ENCODE measurements around the gene PDZK1. TPM values are rescaled to one million over a fixed set of nuclear protein-coding genes. Genes with fewer than 3 reads are reported as not detected.
"Not testable (repeated sequence)": the region's sequence is repeated elsewhere in the genome, so short reads cannot be mapped to it uniquely, and the experiment has no call there.

PDZK1 gene
- total RNA-seq, 4 donors from 2014 or later = 0.63 TPM; not detected in 3

DNA sequence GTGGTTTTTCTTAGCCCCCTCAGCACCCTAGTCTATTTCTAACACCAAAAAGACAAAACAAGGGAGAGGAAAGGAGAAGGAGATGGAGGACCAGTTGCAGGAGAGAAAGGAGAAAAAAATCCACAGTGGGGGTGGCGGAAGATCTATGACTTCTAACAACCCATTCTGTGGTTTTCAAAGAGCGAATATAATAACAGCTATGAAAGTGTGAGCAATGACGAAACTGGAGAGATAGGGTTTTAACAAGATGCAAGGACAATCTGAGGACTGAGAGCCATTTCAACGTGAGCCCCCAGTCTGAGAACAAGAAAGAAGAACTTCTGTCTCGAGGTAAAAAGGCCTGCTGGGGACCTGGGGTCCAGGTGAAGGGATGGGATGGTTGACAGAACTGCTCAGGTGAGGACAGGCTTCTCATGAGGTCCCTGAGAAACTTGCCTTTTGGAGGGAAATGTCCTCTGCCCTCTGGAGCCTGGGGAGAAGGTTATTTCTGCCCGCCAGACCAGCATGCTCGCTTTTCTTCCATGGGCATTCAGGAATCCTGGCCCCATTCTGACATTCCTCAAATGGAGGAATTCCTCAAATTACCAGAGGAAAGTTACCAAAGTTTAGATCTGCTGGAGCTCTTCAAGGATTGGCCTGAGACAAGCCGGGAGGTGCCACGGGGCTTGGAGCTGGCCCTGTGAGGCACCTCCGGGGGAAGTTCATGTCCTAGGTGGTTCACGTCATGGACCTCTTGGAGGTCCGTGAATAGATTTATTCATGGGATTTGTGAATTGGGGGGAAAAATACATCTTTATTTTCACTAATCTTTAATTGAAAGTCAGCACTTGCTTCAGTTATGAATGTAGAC is 12.3 kb upstream of the PDZK1 start, which contains the start of gene CD160:
Gene CD160, plus strand, starts transcription at position 270 of the 850 bp plus-strand sequence. CDS start 8,829 bp downstream, outside the sequence.
- ATAC-seq (ENCODE audit: low FRiP score) = no peak
- no peak for DNase-seq (ENCODE audit: low spot score)
- TF ChIP-seq, protein P1, sequence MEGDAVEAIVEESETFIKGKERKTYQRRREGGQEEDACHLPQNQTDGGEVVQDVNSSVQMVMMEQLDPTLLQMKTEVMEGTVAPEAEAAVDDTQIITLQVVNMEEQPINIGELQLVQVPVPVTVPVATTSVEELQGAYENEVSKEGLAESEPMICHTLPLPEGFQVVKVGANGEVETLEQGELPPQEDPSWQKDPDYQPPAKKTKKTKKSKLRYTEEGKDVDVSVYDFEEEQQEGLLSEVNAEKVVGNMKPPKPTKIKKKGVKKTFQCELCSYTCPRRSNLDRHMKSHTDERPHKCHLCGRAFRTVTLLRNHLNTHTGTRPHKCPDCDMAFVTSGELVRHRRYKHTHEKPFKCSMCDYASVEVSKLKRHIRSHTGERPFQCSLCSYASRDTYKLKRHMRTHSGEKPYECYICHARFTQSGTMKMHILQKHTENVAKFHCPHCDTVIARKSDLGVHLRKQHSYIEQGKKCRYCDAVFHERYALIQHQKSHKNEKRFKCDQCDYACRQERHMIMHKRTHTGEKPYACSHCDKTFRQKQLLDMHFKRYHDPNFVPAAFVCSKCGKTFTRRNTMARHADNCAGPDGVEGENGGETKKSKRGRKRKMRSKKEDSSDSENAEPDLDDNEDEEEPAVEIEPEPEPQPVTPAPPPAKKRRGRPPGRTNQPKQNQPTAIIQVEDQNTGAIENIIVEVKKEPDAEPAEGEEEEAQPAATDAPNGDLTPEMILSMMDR (IDR thresholded peaks at IDR 0.05) = no peak

DNA sequence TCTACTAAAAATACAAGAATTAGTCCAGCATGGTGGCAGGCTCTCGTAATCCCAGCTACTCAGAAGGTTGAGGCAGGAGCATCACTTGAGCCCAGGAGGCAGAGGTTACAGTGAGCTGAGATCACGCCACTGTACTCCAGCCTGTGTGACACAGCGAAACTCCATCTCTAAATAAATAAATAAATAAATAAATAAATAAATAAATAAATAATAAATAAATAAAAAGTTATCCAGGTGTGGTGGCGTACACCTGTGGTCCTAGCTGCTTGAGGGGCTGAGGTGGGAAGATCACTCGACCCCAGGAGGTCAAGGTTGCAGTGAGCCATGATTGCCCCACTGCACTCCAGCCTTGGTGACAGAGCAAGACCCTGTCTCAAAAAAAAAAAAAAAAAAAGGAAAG is 11.3 kb upstream of the PDZK1 start:
- DNase-seq (ENCODE audit: low spot score) = not testable (repeated sequence)

DNA sequence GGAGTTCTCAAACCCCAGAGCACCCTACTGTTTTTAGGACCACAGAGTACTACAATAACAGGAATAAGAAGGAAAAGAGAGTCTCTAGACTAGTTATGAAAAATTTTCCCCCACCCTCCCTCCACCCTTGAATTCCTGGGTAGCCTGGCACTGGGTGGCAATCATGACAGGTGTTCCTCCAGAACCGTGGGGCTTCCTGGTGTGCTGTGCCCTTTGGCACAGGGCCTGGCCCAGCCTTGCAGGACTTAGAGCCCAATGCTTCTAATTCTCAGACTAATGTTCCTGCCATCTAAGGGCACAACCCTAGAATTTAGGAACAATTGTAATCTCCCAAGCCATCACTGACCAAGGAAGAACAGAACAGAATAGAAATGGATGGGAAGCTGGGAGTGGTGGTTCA is 10.7 kb upstream of the PDZK1 start:
- TF ChIP-seq, protein P1 (IDR thresholded peaks at IDR 0.05) = no peak
- DNase-seq (ENCODE audit: low spot score) (no peak), ATAC-seq (ENCODE audit: low FRiP score) (no peak)

More for the DNA sequence above, 11.3 kb upstream of the PDZK1 start:
- ATAC-seq (ENCODE audit: low FRiP score) = not testable (repeated sequence)

DNA sequence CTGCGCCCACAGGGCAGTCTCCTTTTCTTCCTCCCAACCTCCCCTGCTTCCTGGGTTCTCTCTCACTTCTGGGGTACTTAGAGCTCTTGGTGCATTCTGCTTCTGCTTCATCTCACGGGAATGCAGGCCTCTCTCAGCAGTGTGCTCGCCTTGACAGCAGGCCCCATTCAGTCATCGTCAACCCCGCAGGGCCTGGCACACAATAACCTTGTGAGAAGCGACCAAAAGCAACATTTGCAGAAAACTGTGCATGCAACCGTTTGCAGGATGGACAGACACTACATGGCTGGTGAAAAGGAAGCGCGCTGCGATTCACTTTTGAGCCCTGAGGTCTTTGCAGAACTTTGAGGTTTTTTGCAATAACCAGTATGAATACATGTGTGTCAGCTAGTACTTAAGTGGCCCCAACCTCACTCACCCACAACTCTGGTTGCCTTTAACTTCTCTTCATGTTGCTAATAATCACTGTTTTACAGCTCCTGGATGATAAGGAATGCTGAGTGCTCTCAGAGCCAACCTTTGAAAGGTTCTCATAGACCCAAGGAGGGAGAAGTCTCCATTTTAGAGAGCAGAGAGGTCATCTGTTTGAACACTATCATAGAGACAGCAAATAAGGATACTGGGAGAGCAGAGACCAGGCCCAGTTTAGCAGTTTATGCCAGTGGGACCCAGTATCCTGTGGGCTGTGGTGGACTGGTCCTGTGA is 9.6 kb upstream of the PDZK1 start:
- ATAC-seq (ENCODE audit: low FRiP score) (no peak), DNase-seq (ENCODE audit: low spot score) (no peak)
- TF ChIP-seq, protein P1 (IDR thresholded peaks at IDR 0.05) = no peak

DNA sequence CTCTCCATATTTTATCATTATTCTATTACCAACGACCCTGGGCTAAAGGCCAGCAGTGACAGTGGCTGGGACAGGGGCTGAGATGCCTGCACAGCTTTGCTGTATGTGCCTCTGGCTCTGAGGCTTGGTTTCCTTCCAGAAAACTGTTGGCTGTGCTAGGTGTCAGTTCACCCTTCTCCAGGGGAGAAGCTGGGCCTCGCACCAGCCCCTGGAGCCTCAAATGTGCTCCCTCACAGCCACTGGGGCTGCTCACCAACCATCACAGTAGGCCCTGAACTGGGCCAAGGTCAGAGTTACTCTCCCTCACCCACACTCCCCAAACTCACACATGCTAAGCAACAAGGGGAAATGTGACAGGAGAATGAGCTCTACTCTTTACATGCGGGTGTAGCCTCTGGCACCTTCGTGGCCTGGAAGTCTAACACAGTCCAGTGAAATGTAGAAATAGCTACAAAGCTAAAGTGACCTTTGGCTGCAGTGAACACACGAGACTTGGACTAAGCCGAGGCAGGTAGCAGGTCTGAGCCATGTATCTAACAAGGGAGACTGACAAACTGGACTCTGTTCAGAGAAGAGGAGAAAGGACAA is 7.5 kb upstream of the PDZK1 start:
- TF ChIP-seq, protein P1 (IDR thresholded peaks at IDR 0.05) = no peak
- DNase-seq (ENCODE audit: low spot score) (no peak), ATAC-seq (ENCODE audit: low FRiP score) (no peak)

DNA sequence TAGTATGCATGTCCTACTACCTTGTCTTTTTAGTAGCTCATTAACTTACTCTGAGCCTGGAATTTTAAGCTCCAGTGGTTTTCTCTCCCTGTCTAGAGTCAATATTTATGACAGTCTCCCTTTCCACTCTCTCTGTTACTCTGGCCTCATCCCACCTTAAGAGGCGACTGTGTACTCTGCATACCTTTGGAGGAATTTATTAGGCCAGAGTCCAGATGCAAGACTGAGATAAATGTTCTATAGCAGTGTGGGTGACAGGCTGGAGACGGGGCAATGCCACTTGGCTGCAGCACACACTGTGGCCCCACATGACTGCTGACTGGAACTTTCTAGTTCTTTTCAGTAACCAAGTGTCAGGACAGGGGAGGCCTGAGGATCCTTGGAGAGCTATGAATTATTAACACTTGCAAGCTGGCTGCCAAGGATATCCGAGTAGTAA is 4.1 kb upstream of the PDZK1 start:
- no peak for ATAC-seq (ENCODE audit: low FRiP score)
- TF ChIP-seq, protein P1 (IDR thresholded peaks at IDR 0.05) = no peak
- DNase-seq (ENCODE audit: low spot score) = no peak

Data from omental fat pad (tissue), 4 donors.